GM21423 (cell line): ENCODE results near the gene CDC25B.
"Not testable (repeated sequence)": the region's sequence is repeated elsewhere in the genome, so short reads cannot be mapped to it uniquely, and the experiment has no call there.

Source experiments
- ATAC-seq: cut with Tn5 transposase; IDR thresholded peaks from one replicate; pipeline ENCODE4 v1.9.1; 2021; ENCODE audit warnings: mild to moderate bottlenecking, moderate library complexity; ENCODE audit not compliant: unreplicated experiment

Gene CDC25B

DNA sequence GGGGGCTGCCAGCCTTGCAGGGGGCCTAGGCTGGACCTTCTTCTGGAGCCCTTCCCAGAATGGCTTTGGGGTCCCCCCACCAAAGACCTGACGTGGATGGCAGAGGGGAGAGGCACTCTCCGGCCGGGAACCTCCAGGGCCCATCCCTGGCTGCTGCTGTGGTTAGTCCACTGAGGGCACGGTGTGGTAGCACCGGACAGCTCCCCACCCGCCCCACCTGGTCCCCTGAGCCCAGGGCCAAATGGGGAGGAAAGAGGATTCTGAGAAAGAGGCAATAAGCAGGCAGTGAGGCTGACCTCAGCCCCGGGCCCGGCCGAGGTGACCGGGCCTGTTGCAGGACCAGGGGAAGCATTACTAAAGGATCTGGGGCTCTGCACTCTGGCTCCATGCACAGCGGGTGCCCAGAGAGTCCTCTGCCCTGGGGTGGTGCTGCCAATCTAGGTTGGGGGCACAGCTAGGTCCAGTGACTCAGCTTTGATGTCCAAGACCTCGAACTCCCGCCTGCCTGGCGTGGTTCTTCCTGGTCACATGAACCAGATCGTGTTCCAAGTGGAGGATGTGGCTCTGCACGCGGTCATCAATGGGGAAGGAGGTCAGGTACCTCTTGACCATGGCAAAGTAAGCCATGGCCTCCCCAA, 11.8 kb upstream of the CDC25B start:
- no peak for ATAC-seq

DNA sequence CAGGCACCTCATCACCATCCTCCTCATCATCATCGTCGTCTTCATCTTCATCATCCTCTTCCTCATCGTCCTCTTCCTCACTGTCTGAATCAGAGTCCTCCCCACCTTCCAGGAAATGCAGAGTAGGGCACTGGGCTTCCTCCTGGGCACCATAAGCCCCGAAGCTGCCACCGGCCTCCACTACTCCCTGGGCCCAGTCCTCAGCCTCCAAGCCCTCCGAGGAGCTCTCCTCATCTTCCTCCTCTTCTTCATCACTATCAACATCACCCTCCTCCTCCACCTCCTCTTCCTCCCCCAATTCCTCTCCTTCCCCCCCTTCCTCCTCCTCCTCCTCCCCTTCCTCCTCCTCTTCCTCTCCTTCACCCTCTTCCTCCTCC, 11.3 kb upstream of the CDC25B start:
- no peak for ATAC-seq

DNA sequence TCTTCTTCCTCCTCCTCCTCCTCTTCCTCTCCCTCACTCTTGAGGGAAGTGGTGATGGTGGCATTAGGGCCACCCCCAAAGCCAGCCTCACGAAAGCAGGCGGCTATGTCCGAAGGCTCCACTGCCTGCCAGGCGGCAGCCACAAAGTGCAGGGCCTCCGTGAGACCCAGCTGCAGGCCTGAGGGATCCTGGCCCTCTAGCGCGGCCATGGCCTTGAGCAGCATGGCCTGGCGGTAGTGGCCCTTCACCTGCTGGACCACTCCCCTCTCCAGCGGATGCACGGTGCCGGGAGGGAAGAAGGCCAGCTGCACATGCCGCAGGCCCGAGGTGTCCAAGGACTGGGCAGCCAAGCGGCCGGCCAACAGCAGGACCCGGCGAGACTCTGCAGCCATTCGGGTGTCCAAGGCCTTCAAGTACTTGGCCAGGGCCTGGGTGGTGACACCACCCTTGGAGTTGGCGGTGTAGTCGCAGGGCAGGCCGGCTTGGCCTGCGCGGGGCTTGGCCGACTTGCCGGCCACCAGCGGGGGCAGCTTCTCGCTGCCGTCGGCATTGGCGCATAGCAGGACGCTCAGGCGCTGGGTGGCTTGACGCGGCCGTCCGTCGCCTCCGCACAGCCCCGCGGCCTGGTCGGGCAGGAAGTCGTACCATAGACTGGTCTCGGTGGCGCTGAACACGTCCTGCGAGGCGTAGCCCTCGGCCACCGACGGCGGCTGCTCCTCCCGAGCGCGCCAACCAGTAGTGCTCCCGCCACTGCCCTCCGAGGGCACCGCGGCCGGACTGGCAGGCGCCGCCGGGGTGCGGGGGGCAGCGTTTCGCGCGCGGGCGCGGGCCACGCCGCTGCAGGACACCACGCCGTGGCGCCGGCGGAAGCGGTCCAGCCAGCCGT, 10.6 kb upstream of the CDC25B start:
- no peak for ATAC-seq

DNA sequence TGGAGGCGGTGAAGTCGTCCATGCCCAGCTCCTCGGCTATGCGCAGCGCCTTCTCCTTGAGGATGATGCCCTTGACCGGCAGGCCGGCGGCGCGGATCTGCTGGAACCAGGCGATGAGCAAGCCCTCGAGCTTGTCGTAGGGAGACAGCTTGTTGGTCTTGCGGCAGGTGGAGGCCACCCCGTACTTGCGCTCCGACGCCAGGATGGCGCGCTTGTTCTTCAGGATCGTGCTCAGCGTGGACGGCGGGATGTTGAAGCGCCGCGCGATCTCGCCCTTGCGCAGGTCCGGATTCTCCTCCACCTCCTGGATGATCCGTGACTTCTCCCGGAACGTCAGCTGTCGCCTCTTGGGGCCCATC, 10.0 kb upstream of the CDC25B start:
- peak; percentile 11 for ATAC-seq

DNA sequence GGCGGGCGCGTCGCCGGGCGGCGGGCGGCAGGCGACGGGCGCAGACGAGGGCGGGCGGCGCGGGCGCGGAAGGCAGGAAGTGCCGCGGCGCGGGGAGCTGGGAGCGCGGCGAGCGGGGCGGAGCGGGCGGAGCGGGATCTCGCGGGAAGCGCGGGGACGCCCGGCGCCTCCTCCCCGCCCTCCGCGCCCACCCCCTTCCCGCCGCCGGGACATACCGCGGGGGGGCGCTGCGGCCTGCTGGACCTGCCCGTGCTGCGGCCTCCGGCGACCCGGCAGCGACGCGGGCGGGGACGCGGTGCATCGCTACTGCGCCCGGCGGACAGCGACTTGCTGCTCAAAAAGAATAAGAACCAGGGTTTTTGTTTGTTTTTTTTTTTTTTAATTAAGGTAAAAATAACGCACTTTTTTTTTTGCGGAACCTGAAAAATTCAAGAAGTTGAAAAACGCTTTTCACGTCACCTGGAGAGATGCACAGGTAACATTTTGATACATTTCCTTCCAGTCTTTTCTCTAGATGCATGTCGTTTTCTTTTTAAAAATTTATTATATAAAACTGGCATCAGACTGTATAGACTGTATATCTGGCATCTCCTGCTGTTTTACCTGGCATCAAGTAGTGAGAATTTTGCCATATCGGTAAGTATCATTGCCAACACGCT, 9.3 kb upstream of the CDC25B start, which contains the start of gene CENPB:
Gene CENPB (minus strand): TSS at position 76 of the 659 bp plus-strand sequence. CDS start 257 bp downstream, outside the sequence.
- peak; percentile 79 for ATAC-seq

DNA sequence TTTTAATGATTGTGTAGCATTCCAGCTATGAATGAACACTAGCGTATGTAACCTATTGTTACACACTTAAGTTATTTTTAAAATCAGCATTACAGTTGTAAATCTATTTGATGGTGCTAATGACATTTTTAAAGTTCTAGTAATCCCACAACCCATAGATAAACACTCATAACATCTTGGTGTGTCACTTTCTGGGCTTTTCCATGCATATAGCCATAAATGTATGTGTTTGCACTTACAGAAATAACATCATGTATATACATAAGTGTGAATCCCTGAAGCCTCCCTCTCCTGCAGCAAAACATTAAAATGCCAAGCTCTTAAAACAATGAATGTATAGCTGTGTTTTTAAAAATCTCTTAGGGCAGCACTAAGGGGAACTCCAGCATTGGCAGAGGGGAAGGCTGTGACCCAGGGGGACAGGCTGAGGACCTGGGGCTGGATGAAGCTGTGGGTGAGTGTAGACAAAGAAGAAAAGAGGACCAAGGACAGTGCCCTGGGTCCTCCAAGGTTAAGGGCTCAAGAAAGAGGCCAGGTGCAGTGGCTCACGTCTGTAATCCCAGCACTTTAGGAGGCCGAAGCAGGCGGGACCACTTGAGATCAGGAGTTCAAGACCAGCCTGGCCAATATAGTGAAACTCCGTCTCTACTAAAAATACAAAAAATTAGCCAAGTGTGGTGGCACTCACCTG, 8.6 kb upstream of the CDC25B start:
- ATAC-seq = no peak

DNA sequence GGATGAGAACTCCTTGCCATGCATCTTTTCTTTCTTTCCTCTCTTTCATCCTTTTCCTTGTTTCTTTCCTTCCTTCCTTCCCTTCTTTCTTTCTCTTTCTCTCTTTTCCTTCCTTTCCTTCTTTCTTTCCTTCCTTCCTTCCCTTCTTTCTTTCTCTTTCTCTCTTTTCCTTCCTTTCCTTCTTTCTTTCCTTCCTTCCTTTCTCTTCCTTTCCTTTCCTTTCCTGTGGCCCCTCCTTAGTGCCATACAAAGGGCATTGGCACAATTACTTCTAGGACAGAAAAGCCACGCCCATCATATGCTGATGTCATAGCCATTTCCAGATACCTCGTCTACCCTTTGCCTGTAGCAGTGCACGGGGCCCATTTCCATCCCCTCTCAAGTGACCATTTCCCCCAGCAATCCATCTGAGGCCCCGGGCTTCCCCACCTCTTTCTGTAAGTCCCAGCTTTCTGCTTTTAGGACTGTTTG, 7.4 kb upstream of the CDC25B start:
- no peak for ATAC-seq

DNA sequence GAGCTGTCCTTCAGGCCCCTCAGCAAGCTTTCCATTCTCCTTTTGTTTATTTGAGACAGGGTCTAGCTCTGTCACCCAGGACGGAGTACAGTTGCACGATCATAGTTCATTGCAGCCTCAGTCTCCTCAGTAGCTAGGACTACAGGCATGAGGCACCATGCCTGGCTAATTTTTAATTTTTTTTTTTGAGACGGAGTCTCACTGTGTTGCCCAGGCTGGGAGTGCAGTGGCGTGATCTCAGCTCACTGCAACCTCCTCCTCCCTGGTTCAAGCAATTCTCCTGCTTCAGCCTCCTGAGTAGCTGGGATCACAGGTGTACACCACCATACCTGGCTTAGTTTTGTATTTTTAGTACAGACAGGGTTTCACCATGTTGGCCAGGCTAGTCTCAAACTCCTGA, 6.9 kb upstream of the CDC25B start:
- not testable (repeated sequence) for ATAC-seq

DNA sequence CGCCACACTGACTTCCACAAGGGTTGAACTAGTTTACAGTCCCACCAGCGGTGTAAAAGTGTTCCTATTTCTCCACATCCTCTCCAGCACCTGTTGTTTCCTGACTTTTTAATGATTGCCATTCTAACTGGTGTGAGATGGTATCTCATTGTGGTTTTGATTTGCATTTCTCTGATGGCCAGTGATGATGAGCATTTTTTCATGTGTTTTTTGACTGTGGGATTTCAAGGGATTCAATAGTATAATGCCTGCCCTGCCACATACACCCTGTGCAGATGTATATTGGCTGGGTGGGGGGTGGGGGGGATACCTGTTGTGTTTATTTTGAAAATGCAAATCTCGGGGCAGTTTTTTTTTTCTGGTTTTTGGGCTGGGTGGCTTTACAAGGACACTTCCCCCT, 1.9 kb upstream of the CDC25B start:
- not testable (repeated sequence) for ATAC-seq

DNA sequence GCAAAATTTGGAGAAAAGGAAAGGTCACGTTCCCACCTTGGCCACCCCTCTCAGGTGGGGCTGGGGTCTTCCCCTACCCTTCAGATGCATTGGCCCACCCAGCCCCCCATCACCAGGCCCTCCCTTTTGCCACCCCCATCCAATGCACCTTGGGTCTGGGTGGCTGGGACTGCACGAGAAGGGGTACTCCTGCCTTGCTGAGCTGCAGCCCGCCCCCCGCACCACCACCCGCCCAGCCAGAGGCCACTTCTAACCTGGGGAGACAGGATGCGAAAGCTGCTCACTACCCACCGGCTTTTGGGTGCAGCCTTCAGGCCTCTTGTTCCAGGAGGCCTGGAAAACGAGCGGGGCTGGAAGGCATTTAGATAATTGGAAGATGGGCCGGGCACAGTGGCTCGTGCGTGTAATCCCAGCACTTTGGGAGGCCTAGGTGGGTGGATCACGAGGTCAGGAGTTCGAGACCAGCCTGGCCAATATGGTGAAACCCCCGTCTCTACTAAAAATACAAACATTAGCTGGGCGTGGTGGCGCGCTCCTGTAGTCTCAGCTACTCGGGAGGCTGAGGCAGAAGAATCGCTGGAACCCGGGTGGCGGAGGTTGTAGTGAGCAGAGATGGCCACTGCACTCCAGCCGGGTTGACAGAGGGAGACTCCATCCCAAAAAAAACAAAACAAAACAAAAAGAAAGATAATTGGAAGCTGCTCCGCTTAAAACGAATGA, 1.2 kb upstream of the CDC25B start:
- no peak for ATAC-seq

DNA sequence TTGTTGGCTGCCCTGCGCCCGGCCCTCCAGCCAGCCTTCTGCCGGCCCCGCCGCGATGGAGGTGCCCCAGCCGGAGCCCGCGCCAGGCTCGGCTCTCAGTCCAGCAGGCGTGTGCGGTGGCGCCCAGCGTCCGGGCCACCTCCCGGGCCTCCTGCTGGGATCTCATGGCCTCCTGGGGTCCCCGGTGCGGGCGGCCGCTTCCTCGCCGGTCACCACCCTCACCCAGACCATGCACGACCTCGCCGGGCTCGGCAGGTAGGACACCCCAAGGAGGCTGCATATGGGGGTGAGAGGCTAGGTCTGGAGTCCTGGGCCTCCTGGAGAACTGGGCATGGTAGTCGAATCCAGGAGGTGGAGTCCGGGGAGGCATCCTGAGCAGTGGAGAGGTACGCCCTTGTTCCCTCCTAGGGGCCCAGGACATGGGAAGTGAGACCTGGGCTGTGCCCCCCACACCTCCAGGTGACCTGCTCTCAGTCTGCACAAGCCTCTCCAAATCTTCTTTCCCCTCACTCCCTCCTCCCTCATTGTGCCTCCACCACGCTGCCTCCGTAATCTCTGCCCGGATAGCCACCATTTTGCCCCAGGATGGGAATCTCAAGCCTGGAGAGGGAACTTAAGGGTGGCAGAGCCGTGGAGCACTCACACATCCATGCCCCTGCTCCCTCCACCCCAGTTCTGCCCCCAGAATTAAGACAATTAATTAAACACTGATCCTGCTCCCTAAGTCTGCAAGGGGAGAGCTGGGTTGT, 541 bp downstream of the CDC25B start:
- no peak for ATAC-seq

DNA sequence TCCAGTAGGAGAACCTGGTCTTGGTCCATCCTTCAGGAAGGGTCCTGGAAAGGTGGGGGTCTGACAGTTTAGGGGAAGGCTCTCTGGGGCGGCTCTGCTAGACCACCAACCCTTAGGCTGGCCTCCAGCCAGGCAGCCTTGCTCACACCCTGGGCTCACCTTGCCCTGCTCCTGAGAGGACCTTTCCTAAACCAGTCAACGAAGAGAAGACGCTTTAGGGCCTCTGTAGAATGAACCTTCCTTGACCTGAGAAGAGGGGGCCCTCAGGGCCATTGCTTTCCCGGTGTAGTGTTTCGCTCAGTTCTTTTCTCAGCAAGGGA, 1.1 kb downstream of the CDC25B start:
- ATAC-seq = no peak

DNA sequence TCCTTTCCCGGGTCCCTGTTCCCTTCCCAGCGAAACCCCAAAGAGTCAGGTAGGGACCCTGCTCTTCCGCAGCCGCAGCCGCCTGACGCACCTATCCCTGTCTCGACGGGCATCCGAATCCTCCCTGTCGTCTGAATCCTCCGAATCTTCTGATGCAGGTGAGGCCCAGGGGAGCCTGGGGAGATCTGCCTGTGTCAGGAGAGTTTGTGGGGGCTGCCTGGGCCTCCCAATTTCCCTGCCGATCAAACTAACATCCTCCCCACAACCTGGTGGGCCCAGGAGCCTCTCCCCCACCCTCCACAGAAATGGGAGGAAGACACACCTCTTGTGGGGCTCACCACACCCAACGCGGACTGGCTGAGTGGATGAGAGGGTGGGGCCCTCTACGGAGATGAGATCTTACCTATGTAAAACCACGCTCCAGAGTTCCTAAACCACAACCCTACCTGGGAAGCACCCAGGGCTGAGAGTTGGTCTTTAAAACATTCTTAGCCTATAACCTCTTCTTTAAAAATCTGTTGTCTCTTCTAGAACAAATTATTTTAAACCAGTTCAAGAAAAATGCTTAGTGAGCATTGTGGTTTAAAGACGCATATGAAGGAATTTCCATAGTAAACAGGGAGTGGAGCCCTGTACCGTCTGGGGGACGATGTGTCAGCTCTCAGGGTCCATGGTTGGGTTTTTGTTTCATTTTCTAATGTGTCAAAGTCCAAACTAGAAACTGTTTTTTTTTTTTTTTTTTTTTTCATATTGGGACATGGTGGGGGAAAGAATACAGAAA, 1.7 kb downstream of the CDC25B start:
- no peak for ATAC-seq

DNA sequence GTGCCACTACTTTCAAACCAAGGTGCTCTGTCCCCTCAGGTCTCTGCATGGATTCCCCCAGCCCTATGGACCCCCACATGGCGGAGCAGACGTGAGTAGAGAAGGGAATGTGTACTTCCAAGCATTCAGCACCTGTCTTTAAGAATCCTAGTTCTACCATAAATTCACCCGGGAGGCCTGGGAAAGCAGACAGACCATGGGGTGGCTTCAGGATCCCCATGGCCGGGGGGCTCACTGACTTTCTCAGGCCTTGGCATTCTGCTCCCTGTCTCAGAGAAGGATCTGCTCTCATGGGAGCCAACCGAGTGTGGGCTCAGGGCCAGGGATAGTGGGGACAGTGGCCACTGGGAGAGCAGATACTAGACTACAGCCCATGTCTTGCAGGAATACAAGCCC, 2.3 kb downstream of the CDC25B start:
- ATAC-seq = no peak

DNA sequence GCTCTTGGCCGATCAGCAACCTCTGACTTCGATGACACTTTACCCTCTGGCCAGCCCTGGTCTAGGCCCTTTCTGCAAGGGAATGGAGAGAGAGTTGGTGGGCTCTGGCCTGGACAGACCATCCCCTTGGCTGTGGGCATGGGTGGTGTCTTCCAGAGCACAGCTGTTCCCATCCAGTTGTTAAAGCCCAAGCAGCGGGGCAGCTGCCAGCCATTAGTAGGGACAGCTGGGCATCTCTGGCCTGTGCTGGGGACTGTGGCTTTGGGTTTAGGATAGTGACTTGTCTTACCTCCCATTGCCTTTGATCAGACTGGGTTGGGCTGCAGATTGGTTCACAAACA, 2.8 kb downstream of the CDC25B start:
- ATAC-seq = no peak

DNA sequence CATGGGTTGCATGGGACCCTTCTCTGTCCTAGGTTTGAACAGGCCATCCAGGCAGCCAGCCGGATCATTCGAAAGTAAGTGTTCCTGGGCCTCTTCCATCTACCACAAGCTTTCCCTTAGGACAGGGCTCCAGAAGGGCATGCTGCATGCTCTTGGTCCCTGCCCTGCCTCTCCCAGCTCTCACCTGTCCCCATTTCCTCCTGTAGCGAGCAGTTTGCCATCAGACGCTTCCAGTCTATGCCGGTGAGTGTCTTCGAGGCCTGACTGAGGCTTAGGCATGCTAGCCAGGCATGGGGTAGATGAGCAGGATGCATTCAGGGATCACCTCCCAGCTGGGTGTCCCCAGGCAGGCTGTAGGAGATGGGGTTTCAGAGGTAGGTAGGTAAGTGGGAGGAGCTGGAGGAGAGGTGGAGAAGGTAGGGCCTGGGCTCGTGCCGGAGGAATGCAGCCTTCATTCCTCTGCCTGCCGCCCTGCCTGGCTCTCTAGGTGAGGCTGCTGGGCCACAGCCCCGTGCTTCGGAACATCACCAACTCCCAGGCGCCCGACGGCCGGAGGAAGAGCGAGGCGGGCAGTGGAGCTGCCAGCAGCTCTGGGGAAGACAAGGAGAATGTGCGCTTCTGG, 4.3 kb downstream of the CDC25B start:
- ATAC-seq = no peak

DNA sequence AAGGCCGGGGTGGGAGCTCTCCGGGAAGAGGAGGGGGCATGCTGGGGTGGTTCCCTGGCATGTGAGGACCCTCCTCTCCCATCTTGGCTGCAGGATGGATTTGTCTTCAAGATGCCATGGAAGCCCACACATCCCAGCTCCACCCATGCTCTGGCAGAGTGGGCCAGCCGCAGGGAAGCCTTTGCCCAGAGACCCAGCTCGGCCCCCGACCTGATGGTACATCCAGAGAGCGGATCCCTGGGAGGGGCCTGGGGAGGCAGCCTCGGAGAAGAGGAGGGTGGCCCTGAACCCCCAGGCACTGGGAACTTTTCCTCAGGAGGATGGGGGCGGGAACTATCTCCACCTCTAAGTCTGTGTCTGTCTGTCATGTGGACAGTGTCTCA, 4.8 kb downstream of the CDC25B start:
- ATAC-seq = no peak

DNA sequence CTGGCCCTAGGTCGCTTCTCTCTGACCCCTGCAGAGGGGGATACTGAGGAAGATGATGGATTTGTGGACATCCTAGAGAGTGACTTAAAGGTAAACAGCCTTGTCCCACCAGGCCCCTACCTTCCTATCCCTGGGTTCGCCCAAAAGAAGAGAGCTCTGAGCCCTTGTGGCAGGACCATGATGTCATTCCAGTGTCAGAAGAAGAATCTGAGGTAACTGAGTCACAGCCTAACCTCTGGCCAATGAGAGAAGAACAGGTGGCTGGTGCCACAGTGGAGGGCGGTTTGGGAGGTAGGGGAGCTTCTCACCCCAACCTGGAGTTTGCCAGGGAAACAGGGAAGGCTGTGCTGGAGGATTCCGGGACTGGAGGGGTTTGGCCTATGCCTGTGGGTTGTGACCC, 5.2 kb downstream of the CDC25B start:
- ATAC-seq = no peak

DNA sequence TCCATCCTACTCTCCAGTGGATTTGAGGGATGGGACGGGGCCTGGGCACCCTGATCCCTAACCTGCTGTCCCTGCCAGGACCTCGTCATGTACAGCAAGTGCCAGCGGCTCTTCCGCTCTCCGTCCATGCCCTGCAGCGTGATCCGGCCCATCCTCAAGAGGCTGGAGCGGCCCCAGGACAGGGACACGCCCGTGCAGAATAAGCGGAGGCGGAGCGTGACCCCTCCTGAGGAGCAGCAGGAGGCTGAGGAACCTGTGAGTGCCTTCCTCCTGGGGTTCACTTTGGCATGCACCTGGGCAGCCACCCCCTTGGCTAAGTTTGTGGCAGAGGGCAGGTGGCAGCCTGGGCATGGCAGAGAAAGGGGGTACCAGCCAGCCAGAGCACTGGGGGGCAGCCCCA, 5.7 kb downstream of the CDC25B start:
- no peak for ATAC-seq
